Activated T-helper 17 cell treated with anti-CD3 and anti-CD28 coated beads, Interleukin-2, amount 50 U/mL, for 72 hours (primary cell): Measurements from ENCODE around the gene CD226. TPM values are rescaled to one million over a fixed set of nuclear protein-coding genes. Genes with fewer than 3 reads are reported as not detected.

Experiments
- ATAC-seq: fragments of 150-1000 bp; cut with Tn5 transposase; replicated peaks from 2 replicates; pipeline ENCODE4 v1.10.0; 2021; ENCODE audit warnings: mild to moderate bottlenecking, moderate library complexity
- H3K27ac Mint-ChIP-seq: one replicate; pipeline ENCODE4 v1.8.0; 2022; ENCODE audit warnings: mixed read lengths
- H3K27me3 Mint-ChIP-seq: one replicate; pipeline ENCODE4 v1.8.0; 2022; ENCODE audit warnings: mixed read lengths
- H3K36me3 Mint-ChIP-seq: one replicate; pipeline ENCODE4 v1.8.0; 2022; ENCODE audit warnings: low read depth, mild to moderate bottlenecking, mixed read lengths
- H3K4me1 Mint-ChIP-seq: one replicate; pipeline ENCODE4 v1.8.0; 2022; ENCODE audit warnings: mixed read lengths
- H3K4me3 Mint-ChIP-seq: one replicate; pipeline ENCODE4 v1.8.0; 2022; ENCODE audit warnings: mild to moderate bottlenecking, mixed read lengths
- H3K9me3 Mint-ChIP-seq: one replicate; pipeline ENCODE4 v1.8.0; 2022; ENCODE audit warnings: mixed read lengths
- total RNA-seq, 2 donors: library from RNA; stranded (reverse); gene quantifications; one replicate each; pipeline ENCODE4 v1.2.3, GENCODE V29; 2022

The CD226 gene
- total RNA-seq, 2 donors from 2014 or later: 136 to 146 TPM

DNA sequence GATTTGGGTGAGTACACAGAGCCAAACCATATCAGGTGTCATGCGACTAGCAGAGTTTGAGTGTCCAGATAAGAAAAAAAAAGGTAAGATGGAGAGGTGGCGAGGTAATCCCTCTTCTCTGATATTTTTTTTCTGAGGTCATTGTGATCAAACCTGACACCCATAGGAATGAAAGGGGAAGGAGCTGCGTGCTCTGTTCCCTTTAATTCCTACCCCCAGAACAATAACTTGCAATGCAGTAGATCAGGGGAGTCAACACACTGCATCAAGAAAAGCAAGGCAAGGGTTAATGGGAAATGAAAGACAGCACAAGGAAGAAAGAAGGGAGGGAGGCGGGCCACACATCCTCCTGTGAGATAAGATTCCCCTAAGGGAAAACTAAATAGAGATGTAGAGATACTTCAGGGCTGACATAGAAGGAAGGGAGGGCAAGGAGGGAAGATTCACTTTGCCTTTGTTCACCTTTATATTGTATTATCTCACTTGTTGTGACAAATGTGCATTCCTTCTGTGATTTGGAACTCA, 132.8 kb downstream of the CD226 start:
- Mint-ChIP-seq H3K27ac (no peak overlapping the region), H3K27me3 (no peaks in the 10 kb centered on the region), H3K4me3 (no peak overlapping the region), H3K9me3 (no peaks in the 10 kb centered on the region), H3K4me1 (peaks cover 3% of the 10 kb centered on the region), H3K36me3 (peaks cover 40% of the 10 kb centered on the region)
- ATAC-seq: no peak

DNA sequence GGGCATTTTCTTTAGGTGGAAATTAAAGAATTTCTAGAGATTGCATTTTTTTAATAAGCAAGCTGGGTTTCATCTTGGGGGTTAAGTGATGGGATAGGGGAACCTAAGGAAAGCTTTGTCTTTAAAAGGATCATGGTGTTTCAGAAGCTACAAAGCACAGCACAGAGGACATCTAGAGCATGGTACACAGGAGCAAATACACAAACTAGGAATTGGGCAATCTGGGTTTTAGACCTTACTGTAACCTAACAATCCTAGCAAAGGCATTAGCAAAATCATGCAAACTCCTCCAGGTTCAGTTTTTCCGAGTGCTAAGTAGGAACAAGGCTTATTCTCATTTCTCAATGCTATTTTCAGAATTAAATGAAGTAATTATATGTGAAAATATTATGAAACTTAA, 134.1 kb downstream of the CD226 start:
- Mint-ChIP-seq H3K4me1 (peaks cover 4% of the 10 kb centered on the region), H3K27me3 (no peaks in the 10 kb centered on the region), H3K27ac (no peak overlapping the region), H3K4me3 (no peak overlapping the region), H3K36me3 (peaks cover 36% of the 10 kb centered on the region), H3K9me3 (no peaks in the 10 kb centered on the region)
- ATAC-seq: no peak

DNA sequence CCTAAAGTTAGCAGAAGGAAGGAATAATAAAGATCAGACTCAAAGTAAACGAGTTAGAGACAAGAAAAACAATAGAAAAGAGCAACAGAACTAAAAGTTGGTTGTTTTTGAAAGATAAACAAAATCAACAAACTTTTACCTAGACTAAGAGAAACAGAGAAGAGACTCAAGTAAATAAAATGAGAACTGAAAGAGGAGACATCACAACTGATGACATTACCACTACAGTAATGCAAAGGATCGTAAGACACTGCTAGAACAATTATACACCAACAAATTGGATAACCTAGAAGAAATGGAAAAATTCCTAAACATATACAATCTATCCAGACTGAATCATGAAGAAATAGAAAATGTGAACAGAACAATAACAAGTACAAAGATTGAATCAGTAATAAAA, 139.3 kb downstream of the CD226 start:
- Mint-ChIP-seq H3K4me3 (no peak overlapping the region), H3K27ac (no peak overlapping the region), H3K9me3 (no peaks in the 10 kb centered on the region), H3K4me1 (peaks cover 4% of the 10 kb centered on the region), H3K27me3 (no peaks in the 10 kb centered on the region), H3K36me3 (peaks cover 25% of the 10 kb centered on the region)
- no peak for ATAC-seq

DNA sequence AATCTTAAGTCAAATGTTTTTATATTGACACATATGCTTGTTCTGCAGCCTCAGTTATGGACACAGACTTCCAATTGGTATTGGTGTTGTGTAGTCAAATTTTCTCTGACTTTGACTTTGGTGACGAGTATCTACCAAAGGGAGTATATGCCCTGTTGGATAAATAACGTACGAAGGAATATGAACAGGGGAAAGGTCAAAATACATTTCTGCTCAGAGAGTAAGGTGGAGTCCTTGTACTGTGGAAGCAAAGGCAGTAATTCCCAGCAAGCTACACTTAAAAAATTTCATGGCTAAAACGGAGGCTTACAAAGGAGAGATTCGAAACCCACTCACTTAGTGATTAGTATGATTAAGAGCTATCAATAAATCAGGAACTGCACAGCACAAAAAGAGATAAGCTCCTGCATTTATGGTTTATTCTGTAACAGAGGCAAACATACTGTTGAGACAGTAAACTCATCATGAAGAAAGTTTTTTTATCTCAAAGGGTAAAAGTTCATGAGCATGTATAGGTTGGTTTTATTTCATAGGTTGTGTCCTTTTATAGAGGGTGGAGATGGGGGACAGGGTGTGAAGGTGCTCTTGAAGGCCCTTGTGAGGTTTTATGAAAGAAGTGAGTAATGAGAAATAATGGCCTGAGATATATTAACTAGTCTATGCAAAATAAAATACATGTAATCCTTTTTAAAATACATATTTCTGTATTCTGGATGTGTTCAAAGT, 142.7 kb downstream of the CD226 start:
- Mint-ChIP-seq H3K4me1 (peaks cover 1% of the 10 kb centered on the region), H3K4me3 (no peak overlapping the region), H3K9me3 (no peaks in the 10 kb centered on the region), H3K27ac (no peak overlapping the region), H3K36me3 (peaks cover 13% of the 10 kb centered on the region), H3K27me3 (no peaks in the 10 kb centered on the region)
- ATAC-seq: no peak
